HG03066 (cell line): ENCODE measurements around the gene PRPH.
"Not testable (repeated sequence)": the region's sequence is repeated elsewhere in the genome, so short reads cannot be mapped to it uniquely, and the experiment has no call there.

ENCODE experiments used
- ATAC-seq: cut with Tn5 transposase; IDR thresholded peaks from one replicate; pipeline ENCODE4 v1.9.1; 2021; ENCODE audit warnings: low read depth; ENCODE audit not compliant: unreplicated experiment

The PRPH gene

GRCh38 chr12:49331380-49332222 lies 36.7 kb downstream of the PRPH start:
- ATAC-seq = no peak

GRCh38 chr12:49332441-49332861 lies 37.5 kb downstream of the PRPH start:
- ATAC-seq = no peak

DNA sequence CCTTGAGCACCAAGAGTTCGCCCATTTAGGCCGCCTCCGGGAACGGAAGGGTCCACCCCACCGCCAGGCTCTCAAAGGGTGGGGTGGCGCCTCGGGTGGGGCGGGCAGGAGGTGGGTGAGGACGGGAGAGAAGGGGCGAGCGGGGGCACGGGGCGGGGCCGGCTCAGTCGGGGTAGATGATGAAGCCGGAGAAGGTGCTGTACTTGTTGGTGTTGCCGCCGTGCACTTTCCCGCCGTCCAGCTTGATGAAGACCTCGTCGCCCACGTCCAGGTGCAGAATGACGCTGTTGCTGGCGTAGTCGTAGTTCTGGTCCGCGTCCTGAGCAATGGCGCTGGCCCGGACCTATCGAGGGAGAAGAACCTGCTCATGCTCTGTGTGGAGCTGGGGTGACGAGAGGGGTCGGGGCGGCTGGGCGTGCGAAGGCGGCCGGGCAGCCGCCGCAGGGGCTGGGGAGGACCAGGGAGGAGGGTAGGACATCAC lies 38.0 kb downstream of the PRPH start:
- no peak for ATAC-seq

GRCh38 chr12:49333778-49334177 lies 38.8 kb downstream of the PRPH start:
- not testable (repeated sequence) for ATAC-seq

DNA sequence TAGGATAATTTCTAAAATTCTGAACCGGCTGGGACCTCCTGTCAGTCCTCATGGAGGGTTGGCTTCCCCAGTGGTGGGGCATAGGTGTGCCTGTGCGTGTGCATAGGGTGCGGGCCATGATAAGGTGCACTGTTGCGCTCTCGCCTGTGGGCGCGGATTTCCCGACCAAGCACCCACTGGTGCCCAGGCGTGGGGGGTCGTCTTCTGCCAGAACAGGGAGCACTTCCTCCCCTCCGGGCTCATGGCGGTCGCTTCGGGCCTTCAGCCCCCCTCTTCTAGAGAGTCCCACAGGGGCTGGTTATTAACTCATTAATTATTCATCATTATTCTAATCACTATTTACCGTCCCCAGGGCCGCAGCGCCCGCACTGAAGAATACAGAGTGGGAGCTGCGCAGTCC lies 39.3 kb downstream of the PRPH start:
- no peak for ATAC-seq

GRCh38 chr12:49334681-49335080 lies 39.7 kb downstream of the PRPH start:
- ATAC-seq = no peak

GRCh38 chr12:49335118-49335954 lies 40.4 kb downstream of the PRPH start:
- ATAC-seq = no peak

DNA sequence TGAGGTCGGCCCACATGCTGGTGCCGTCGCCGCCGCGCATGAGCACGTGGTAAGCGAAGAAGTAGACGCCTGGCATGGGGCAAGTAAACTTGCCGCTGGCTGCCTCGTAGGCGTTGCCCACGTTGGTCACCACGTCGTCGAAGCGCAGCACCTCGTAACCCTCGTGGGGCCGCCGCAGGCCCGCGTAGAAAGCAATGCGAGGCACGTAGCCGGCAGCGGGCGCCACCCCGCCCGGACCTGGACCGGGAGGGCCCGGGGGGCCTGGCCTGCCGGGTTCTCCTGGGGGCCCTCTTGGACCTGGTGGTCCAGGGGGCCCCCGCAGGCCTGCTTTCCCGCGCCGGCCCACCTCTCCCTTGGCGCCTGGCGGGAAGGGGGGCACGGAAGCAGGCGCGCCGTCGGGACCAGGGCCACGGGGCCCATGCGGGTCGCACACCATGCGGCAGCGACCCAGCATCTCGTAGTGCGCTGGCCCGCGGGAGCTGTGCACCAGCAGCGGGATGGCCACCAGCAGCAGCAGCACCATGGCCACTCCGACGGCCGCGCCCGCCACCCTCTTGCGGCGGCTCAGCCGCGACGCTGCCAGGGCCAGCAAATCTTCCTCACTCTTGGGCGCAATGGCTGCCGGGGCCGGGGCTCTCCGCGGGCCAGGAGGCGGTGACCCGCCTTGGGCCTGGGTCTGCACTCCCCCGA lies 41.2 kb downstream of the PRPH start:
- ATAC-seq = no peak

- ATAC-seq = peak; percentile 74
Measured at GRCh38 chr12:49336645-49337584, 42.0 kb downstream of the PRPH start, which contains the start of gene C1QL4. C1QL4 (minus strand) TSS chr12:49337188; CDS start chr12:49336477, 711 bp downstream.

GRCh38 chr12:49338830-49339463 lies 44.0 kb downstream of the PRPH start:
- no peak for ATAC-seq

GRCh38 chr12:49339464-49339861 lies 44.5 kb downstream of the PRPH start:
- ATAC-seq = no peak

GRCh38 chr12:49340095-49340870 lies 45.3 kb downstream of the PRPH start:
- no peak for ATAC-seq

DNA sequence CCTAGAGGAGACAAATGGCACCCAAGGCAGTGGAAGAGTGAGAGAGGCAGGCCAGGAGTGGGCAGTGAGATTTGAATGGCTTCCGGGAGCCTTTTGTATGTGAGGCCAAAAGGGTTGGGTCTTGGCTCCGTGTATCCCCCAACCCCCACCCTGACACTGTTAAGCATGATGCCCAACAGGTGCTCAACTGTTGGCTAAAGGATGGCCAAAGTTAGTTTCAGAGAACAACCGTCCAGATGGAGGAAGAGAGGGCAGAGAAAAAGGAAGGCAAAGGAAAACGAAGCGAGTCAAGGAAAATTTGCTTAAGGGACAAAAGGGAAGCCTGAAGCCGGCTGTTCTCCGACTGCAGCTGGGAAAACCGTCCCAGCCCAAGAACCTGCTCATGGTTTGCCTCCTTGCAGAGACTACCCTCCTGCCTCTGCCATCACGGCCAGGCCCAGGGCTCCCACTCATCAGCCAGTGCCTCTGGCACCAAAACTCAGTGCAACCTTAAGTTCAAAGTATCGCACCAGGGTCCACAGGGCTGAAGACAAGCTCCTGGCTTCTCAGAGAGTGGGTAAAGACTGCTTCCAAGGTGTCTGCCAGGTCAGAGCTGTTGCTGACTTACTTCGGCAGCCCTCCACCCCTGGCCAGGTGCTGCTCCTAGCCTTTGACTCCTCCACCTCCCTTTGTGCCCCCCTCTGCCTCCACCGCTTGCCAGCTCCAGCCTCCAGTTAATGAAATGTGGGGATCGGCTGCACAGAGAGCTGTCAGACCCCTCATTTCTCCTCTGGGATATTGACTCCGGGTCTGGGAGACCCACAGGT lies 46.2 kb downstream of the PRPH start:
- no peak for ATAC-seq

DNA sequence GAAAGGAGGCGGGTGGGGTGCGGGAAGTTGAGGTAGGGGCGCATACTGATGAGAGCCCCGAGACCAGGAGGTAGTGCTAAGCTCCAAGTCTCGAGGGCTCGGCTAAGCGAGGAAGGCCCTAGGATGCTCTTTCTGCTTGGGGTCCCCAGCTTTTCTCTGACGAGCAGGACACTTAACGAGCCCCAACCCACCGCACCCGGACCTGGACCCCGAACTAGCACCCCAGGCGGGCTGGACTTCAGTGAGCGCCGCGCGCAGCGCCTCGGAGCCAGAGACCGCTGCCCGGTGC lies 46.8 kb downstream of the PRPH start:
- ATAC-seq = no peak

DNA sequence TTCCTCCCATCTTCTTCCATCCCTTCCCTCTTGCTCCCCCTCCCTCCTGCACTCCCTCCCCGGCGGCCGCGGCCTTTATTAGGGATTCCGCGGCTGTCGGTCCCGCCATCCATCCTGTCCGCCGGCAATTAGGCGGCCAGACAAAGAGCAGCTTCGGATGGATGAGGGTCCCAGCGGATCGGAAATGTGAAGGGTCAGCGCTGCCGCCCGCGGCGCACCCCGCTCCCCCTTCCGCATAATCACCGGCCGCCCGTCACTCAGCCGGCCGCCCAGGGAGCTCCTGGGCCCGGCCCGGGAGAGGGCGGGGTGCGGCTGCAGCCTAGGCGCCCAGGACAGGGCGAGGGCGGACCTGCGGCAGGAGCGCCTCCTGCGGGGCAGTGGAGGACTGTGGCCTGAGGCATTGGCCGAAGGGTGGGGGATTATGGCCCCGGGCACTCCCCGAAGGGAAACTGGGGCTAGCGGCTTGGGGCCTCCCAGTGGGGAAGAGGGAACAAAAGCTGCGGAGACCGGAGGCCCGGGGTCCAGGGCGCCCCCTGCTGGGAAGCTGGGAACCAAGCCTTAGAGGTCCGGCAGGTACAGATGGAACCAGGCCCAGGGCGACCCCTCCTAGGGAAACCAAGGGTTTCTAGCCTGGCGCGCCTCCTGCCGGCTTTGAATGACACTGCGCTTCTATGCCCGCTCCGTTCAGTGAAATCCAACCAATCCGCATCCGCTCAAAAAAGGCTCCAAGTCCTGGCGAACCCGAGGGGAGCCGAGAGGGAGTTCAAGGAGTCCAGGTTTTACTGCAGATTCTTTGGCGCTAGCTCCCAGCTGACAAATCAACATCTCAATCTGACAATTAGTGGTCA lies 47.3 kb downstream of the PRPH start:
- ATAC-seq = peak; percentile 66

DNA sequence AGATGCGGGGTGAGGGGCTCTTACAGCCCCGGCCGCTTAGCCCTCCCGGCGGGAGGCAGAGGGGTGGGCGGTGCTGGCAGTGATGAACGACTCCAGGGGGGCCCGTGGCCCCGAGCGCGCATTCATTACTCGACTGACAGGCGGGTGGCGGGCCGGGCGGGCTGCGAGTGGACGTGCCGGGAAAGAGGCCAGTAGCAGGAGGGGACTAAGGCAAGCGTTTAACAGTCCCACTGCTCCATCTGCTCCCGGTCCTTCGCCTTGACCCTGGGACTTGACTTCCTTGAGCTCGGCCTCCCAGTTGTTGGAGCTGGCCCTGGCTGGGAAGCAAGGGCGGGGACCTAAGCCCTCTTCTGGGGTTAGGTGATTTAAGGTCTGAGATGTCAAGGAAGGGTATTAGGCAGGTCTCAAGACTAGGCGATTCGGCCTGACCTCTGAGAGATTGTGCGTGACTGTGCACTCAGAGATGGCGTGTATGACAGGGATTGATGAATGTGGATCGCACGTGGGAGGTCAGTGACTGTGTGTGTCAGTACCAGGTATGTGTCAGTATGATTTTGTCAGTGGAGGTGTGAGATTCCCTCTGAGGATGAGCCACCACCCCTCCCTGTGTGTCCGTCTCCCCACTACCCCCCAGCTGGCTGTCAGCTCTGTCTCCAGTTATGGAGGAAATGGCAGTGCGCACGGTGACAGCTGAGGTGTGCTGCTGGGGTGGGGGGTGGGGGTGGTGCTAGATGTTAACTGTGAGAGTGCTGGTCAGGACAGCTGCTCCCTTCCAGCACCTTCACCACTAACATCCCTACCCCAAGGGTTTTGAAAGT lies 48.2 kb downstream of the PRPH start:
- no peak for ATAC-seq
